Limb (tissue), 2 donors: ENCODE measurements around the gene SUPT3H.
"Not testable (repeated sequence)": the region's sequence is repeated elsewhere in the genome, so short reads cannot be mapped to it uniquely, and the experiment has no call there.

ENCODE experiments used
- DNase-seq, 2 donors: peaks; one replicate each; pipeline ENCODE4 v3.0.0-alpha.2; 2016; ENCODE audit errors: extremely low spot score in 2 of 2

Gene SUPT3H

GRCh38 chr6:45069091-45069490 is 308.6 kb downstream of the SUPT3H start:
- DNase-seq = no peak

- not testable (repeated sequence) for DNase-seq
Measured at GRCh38 chr6:45067446-45067845, 310.3 kb downstream of the SUPT3H start.

- DNase-seq = not testable (repeated sequence)
Measured at GRCh38 chr6:45062659-45063058, 315.1 kb downstream of the SUPT3H start.

GRCh38 chr6:45057711-45058110 is 320.0 kb downstream of the SUPT3H start:
- DNase-seq = no peak

- DNase-seq = no peak
Measured at GRCh38 chr6:45054610-45055009, 323.1 kb downstream of the SUPT3H start.

- no peak for DNase-seq
Measured at GRCh38 chr6:45052325-45052724, 325.4 kb downstream of the SUPT3H start.

GRCh38 chr6:45049188-45049843 is 328.4 kb downstream of the SUPT3H start:
- DNase-seq = no peak

GRCh38 chr6:45047573-45047972 is 330.2 kb downstream of the SUPT3H start:
- DNase-seq = no peak

- DNase-seq = no peak
Measured at GRCh38 chr6:45045253-45045601, 332.5 kb downstream of the SUPT3H start.

GRCh38 chr6:45044510-45045252 is 333.1 kb downstream of the SUPT3H start:
- DNase-seq = no peak

- no peak for DNase-seq
Measured at GRCh38 chr6:45044086-45044485, 333.6 kb downstream of the SUPT3H start.

GRCh38 chr6:45042673-45043072 is 335.1 kb downstream of the SUPT3H start:
- DNase-seq = not testable (repeated sequence)

- no peak for DNase-seq
Measured at GRCh38 chr6:45038226-45038625, 339.5 kb downstream of the SUPT3H start.

- DNase-seq = no peak
Measured at GRCh38 chr6:45036103-45036502, 341.6 kb downstream of the SUPT3H start.

- DNase-seq = no peak
Measured at GRCh38 chr6:45032426-45032825, 345.3 kb downstream of the SUPT3H start.

GRCh38 chr6:45031601-45032000 is 346.1 kb downstream of the SUPT3H start:
- no peak for DNase-seq

GRCh38 chr6:45027126-45027525 is 350.6 kb downstream of the SUPT3H start:
- no peak for DNase-seq

- DNase-seq = no peak
Measured at GRCh38 chr6:45026003-45026516, 351.7 kb downstream of the SUPT3H start.

GRCh38 chr6:45024610-45025009 is 353.1 kb downstream of the SUPT3H start:
- no peak for DNase-seq

GRCh38 chr6:45021676-45022075 is 356.1 kb downstream of the SUPT3H start:
- DNase-seq = peak in 1 of 2 donors; percentile 10

- DNase-seq = no peak
Measured at GRCh38 chr6:45012687-45013086, 365.0 kb downstream of the SUPT3H start.

- no peak for DNase-seq
Measured at GRCh38 chr6:45009576-45009975, 368.2 kb downstream of the SUPT3H start.

- DNase-seq = no peak
Measured at GRCh38 chr6:45006893-45007292, 370.8 kb downstream of the SUPT3H start.
